KG1 (cell line): Measurements from ENCODE around the gene IRF2BPL.

Experiments
- DNase-seq: peaks from one replicate; lab custom pipeline; 2025; lab: John Stamatoyannopoulos, UW

Gene IRF2BPL

DNA sequence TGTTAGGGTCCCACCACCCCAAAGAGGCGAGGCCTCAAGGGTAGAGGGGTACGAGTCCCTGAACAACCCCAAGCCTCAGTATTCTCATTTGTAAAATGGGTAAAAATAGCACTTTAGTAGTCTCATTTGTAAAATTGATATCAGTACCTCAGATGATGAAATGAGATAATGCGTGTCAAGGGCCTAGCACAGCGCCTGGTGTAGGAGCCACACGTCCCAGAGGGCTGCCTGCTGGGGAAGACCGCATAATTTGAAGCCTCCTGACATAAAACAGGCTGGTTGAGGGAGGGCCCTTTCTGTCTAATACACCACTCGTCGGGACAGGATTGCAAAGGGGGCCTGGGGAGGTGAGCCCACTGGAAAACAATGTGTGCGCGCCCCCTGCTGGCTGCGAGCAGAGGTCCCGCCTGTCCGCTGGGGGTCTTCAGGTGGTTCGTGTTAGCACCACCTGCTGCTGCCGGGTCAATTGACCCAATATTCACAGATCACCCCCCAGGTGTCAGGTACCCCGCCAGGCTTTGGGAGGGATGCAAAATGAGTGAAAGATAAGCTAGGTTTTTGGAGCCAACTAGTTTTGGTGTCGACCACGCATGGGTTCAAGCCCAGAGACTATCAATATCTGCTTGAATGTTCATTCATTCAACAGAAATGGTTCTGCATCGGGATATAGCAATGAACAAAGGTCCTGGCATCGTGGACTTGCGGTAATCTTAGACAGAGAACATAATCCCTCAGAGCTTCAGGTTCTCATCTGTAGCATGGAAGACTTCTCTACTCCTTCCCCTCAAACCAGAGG, 24.7 kb upstream of the IRF2BPL start:
- peak; percentile 43 for DNase-seq

DNA sequence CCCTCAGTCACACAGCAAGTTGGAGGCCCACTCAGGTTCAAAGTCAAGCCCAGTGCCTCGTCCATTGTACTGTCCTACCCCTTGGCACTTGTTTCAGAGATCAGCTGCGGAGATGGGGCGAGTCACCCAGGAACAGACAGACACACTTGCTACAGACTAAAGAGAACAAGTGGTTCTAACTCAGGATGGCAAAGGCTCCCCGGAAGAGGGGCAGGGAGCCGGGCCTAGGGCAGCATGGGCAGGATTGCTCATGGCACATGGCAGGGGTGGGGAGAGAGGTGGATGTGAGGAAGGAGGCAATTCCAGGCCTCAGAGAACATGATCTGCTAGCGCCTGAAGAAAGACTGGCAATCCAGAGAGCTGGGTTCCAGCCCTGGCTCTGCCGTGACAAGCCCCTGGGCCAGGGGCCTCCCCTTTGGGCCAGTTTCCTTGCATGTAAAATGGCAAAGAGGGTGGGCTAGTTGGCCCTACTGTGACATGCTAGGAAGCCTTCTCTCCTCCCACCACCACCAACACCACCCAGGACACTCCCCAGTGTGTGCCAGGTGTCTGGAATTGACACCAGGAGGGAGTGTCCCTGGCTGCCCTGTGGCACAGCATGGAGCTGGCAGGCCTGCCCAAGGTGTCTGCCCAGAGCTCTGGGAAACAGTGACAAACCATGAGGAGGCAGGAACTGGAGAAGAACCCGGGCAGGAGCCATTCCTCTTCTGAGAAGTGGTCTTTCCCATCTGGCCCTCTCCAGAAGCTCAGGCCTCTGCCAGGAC, 24.0 kb upstream of the IRF2BPL start:
- no peak for DNase-seq

DNA sequence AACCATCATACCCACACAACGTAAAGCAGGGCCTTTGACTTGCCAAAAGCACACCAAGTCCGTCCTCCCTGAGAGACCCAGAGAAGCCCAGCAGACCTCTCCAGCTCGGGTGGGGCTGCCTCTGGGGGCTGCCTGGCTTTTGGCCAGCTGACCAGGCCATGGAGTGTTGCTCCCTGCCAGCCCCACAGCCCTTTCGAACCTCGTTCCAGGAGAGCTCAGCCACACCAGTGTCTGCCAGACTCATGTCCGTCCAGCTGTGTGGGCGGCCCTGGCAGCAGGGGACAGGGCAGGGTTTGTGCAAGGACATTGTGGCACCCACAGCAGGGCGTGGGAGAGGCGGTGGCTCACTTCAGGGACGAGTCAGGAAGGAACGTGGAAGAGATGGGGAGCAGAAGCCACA, 22.6 kb upstream of the IRF2BPL start:
- DNase-seq = no peak

DNA sequence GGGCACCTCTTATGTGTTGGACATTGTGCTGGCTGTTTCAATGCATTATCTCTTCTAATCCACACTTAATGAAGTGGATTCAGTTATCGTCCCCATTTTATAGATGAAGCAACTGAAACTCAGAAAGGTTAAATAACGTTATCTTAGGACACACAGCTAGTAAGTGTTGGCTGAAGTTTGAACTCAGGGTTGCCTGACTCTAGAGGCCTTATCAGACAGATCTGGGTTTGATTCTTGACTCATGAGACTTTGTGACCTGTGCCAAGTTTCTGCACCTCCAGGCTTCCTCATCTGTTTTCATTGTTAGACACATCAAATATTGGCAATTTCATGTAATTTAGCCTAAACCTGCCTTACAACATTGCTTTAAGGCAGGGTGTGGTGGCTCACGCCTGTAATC, 18.2 kb upstream of the IRF2BPL start:
- DNase-seq = no peak

DNA sequence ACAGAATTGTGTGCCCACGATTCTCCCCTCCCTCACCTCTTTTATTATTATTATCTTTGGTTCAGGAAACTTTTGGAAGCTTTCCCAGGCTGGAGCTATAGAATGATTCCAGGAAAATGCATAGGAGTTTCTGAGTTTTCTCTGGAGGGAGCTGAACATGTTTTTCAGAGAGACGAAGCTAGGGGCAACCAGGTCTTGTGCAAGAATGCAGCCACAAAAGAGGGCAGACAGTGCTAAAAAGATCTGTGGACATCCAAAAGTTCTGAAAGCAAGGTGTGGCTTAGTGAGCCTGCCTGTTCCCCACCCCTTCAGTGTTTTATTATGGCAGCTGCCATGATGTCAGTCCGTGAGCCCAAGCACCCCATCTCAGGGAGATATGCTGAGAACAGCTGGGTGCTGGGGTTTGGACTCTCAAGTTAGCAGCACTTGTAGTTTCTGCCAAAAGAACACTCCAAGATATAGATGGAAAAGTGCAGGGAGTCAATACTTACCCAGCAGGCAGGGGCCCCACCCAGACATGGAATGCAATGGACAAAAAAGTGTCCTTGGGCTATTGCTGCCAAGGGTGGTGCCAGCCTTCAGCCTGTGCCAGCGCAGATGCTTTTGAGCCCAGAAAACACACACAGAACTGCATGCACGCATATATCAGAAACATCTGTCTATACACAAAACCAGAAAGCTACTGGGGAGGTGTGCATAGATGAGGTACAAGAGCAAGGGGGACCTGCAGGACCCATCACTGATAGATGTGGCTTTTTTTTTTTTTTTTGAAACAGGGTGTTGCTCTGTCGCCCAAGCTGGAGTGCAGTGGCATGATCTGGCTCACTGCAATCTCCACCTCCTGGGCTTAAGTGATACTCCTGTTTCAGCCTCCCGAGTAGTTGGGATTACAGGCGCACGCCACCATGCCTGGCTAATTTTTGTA, 17.0 kb upstream of the IRF2BPL start:
- DNase-seq = no peak

DNA sequence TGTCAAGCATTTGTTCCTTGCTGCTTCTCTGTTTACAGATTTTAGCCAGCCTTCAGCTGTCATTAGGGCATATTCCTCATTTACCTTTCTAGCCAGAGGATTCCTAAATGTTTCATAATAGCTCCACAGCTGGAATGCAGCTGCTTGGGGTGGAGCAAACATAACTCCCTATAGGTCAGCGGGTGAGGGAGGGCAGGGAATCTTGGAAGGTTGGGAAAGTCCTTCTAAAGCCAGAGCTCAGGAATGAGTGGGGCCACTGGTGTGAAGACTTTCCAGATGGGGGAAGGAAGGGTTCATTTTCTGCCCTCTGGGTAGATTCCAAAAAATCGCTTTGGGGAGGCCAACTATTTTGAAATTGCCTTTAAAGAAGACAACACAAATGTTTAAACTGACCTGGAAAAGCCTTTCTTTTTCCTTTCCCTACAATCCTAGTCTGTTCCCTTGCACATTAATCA, 16.3 kb upstream of the IRF2BPL start:
- no peak for DNase-seq

DNA sequence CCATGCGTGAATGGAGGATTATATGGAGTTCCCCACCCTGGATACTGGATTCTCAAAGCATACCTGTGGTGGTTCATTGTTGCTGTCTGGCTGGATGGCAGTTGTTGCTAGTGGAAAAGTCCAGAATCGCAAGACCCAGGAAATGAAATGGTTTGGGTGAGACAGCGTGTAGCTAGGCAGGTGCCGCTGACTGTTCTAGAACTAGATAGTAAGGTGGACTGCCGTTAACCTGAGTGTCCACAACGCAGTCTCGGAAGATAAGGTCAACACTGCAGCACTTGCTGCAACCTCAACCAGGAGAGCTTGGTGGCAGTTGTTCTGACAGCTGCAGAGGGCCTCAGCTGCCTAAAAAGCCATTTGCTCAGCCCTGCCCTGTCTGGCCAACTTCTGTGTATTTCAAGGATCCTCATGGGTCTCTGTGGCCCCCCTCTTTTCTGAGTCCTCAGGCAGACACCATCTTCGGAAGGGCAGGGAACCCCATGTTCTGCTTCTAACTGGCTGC, 15.5 kb upstream of the IRF2BPL start:
- DNase-seq = no peak

DNA sequence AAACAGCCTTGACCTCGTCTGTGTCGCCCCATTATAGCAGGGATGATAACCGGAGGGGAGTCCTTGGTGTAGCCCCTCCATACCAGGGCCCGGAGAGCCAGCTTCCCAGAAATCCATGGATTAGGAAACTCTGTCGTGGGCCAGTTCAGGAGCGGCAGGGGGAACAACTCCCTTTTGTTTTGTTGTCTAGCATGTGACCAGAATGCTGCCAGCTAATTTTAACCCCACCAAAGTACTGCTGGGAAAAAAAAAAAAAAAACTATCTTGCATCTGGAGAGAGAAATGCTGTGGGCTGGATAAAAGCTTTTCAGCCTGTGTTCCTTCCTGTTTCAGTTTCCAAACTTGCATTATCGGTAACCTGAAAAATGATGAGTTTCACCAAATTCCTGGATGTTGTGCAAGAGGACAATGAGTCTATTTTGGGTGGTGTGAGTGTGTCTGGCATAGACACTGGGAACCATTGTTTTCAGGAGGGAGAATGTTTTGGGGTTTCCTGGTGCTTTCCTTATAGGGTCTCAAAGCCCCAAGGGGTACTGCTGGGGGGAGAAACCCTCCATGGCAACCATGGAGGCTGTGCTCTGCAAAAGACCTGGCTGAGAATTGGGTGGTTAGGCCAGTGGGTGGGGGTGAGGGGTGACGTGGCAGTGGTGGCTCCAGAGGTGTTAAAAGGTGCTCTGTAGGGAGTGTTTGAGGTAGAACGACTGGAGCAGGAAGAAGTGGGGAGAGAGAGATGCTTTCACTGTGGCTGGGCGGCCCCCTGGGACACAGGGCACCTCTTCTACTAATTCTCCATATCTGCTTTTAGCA, 14.9 kb upstream of the IRF2BPL start:
- DNase-seq = no peak

DNA sequence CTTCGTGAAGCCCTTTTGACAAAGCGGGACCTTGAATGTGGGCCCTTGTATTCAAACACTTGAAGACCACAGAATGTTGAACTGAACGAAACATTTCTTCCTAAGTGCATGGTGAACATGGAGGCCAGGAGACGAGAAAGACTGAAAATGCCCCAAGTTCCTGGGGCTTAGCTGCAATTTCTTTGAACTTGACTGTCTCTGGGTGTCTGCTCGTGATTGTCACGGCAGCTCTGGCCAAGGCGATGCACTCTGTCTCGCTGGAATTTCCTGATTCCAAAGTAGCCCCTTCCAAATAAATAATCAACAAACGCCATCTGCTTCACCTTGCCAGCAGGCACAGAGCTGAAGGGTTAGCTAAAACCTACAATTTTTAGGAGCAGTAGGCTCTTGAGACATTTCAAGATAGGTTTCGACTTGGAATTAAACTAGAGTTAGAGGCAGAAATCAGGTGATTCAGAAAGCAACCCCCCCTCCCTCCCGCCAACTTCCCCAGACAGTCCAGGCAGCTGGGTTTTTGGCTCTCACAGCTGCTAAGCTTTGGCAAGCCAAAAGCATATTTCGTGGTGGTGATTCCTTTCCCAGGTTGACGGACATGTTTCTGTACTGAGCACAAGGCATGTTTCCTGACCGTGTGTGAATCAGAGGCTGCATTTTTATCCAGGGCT, 13.5 kb upstream of the IRF2BPL start:
- DNase-seq = peak; percentile 19

DNA sequence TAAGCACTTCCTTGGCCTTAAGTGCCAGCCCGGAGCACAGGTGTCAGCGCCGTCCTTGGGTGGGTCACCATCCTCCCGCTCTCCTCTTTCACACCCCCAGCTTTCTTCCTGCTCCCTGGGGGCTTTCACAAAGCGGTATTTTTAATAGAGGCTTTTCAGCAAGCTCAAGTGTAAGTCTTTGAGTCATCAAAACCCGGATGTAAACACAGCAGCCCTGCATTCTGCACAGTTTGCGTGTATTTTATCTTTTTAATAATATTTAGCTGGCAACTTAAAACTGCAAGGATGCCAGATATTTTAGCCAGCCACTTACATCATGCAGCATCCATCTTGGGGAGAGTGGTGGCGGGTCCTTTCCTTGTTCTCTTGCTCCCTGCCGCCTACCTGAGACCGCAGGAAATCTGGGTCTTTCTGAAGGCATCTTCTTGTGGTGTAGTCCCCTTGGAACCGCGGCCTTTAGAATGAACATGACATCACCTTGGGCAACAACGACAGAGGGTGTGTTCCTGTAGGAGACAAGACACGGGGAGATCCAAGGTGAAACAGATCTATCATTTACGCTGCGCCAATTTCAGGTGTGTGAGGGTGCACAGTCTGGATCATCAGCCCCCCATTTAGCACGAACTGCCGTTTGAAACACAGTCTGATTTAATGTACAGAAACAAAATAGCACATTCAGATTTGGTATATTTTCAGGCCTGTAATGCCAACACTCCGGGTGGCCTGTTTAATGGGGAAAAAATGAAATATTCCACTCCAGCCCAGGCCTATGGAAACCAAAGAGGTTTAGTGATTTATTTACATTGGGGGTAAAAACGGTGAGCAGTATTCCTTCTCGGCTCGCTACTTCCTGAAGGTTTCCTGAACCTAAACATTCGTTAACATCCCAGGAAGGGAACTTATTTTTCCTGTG, 12.5 kb upstream of the IRF2BPL start:
- peak; percentile 83 for DNase-seq

DNA sequence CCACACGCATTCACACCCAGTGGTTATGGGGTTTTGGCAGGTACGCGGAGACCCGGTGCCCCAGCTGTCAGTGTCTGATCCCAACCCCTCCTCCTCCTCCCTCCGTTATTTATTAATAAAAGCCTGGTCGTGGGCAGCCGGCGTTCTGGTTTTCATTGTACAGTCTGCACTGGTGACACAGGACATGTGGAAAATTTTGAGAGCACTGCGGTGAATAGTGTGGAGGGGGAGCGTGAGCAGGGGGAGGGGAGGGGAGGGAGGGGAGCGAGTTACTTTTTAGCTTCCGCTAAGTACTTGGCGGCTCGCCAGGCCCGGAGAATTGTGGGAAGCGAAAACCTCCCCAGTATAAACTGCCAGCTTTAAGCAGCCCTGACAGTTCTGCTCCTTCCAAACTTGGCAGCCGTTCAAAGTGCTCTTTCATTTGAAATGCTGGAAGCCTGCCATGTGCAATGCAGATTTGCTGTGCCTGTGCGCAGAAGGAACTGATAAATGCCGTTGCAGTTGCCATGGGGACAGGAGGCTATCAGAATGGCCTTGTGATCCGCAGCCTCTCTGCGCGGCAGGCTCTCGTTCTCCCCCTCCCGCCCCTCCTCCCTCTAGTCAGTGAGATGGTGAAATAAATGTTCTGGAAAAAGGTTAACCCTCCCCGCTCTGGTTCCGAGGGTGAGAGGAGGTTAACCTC, 11.7 kb upstream of the IRF2BPL start:
- peak; percentile 98 for DNase-seq

DNA sequence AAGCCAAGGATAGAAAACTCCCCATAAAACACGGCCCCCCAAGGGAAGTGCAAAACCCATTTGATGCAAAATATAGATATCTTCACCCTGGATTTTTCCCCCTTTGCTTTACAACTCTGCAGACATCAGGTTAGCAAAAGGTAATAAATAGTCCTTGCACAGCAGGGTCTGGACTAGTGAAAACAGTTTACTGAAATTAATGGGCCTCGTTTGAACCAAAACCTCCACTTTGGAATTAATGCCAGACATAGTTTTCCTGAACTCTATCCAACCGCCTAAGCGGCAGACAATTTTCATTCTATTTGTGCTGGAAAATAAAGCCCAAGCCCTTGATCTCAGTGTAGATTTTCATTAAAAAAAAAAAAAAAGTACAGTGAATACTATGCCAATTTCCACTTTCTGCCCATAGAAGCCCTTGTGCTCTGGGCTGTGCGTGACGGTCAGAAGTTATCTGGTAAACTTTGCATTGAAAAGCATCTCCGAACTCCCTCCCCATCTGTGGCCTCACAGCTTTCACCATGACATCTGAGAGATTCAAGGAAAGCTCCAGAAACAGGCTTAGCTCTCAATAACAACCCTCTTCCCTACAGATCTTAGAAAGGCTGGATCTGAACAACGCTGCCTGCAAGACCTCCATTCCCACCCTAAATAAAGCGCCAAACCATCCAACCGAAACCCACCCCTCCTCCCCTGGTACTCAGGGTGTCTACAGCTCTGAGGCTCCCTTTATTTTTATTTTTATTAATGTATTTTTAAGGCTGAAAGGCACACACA, 11.0 kb upstream of the IRF2BPL start:
- DNase-seq = no peak

DNA sequence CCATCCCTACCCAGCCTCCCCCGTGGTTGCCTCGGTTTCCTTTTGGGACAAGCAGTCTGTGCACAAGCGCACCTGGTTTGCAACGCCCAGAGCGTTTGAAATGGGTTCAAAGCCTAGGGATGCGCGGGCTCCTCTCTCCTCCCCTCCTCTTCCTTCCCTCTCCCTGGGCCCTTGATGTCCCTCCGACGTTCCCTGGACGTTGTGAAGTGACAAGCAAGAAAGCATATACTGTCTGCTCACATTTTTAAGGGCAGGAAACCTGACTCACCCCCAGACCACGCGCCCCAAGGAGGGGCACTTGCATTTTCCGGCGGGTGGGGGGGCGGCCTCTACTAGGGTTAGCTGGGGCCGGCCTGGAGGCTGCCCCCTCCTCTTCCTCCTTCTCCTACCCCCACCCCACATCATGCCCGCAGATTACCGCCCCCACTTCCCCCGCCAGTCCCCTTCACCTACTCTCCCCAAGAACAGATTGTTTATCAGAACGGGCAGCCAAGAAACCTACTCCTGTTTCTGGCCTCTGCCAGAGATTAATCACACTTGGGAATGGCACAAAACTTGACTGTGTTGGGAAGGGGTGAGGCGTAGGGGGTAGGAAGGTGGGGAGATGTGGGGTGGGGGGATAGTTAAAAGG, 9.5 kb upstream of the IRF2BPL start:
- DNase-seq = no peak

DNA sequence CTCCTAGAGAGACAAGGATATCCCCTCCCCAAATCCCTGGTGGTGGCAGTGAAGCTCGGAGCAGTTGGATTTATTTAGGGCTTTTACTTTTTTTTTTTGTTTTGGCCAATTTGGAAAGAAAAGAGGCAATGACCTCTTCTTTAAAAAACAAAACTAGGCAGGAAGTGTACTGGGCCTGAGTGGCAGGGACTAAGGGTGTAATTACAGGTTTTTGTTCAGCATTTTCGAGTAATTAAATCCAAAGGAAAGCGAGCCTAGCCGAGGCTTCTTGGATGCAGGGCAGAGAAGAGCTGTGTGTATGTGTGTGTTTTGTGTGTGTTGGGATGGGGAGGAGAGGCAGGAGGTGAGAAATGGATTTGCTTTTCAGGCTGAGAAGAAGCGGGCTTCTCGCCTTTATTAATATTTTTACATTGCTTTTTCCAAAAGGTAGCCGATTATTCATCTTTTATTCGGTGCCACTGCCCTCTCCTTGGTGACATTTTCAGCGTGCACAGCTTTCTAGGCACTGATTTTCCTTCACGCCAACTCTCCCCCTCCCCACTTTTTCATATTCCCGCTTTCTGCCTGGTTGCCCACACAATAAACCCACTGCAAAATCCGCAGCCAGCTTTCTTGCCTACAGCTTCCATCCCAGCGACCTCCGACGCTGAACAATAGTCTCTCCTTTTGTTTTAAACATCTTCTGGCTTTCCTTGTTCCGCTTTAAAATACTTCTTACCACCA, 8.9 kb upstream of the IRF2BPL start:
- DNase-seq = no peak

DNA sequence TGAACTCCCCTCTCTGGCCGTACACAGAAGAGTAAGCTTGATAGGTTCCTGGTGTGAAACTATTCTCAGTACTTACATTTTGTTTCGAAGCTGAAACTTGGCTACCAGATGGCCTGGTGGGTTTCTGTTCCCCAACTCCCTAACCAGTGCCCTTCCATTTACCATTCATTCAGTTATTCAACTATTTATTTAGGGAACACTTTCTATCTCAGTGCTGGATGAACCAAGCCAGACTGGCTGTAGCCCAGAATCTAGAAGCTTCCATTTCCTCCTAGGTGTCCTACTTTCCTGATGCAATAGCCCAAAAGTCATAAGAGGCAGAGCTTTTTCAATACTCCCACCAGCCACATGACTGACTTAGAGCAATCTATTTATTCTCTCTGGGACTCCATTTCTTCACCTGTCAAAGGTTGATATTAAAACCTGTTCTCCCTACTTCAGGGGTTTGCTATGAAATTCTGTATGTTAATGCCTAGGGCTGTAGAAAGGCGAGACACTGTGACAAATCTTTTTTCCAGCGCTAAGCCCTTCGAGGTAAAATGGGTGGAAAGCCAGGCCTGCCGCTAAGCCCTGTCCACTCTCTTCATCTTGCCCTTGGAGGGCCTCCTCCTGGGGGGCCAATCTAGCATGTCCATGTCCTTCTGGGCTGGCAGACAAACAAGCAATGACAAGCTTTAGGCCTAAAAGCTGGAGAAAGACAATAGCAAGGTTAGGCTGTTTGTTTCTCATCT, 8.1 kb upstream of the IRF2BPL start:
- no peak for DNase-seq

DNA sequence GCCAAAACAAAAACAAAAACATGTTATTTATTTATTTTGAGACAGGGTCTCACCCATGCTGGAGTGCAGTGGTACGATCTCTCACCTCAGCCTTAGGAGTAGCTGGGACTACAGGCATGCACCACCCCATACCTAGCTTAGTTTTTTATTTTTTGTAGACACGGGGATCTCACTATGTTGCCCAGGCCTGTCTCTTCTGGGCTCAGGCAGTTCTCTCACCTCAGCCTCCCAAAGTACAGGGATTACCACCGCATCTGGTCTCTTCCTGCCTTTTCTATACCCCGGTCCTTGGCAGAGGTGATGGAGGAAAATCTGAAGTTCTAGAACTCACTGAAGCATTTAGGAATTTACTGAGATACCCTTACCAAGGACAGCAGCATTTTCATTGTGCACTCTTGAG, 6.8 kb upstream of the IRF2BPL start:
- DNase-seq = no peak
